IMR-90 (cell line): ENCODE measurements around the gene CCDC77. TPM values are rescaled to one million over a fixed set of nuclear protein-coding genes. Genes with fewer than 3 reads are reported as not detected.

ENCODE experiments used
- ATAC-seq: fragments of 200-7000 bp; cut with Tn5 transposase; 2 replicates; pipeline ENCODE4 v1.9.1; 2020; ENCODE audit warnings: low read depth, mild to moderate bottlenecking, moderate library complexity
- BruUV-seq: library from RNA; stranded (reverse); fragments of 400-500 nt; replicated peaks from 2 replicates; lab custom pipeline; 2021; lab: Mats Ljungman, UMichigan
- CTCF ChIA-PET: fragments of 300-600 bp; formaldehyde crosslinking; extraction: SDS; loops from one replicate; lab custom pipeline; 2021; ENCODE audit warnings: antibody characterized with exemption; lab: Yijun Ruan, JAX
- POLR2A ChIA-PET: fragments of 300-600 bp; sonication (Branson Sonifier 250); formaldehyde crosslinking; loops from one replicate; lab custom pipeline; 2022; ENCODE audit warnings: antibody characterized with exemption; ENCODE audit not compliant: unreplicated experiment; lab: Charles Lee
- DNase-seq: peaks from one replicate; pipeline ENCODE4 v3.0.0; 2013
- H2AFZ ChIP-seq: replicated peaks from 2 replicates; pipeline ENCODE3; 2013; ENCODE audit warnings: low read length, mild to moderate bottlenecking; ENCODE audit not compliant: poor library complexity
- H2AK5ac ChIP-seq: 2 replicates; pipeline ENCODE4 v1.6.1; 2013; ENCODE audit warnings: low read depth, low read length, inconsistent platforms
- H2AK9ac ChIP-seq: replicated peaks from 2 replicates; pipeline ENCODE3; 2013; ENCODE audit warnings: mild to moderate bottlenecking, low read depth, low read length, moderate library complexity; ENCODE audit not compliant: poor library complexity
- H2BK120ac ChIP-seq: 2 replicates; pipeline ENCODE4 v1.6.1; 2013; ENCODE audit warnings: low read depth, low read length, inconsistent platforms
- H2BK15ac ChIP-seq: 3 replicates; pipeline ENCODE4 v1.6.1; 2013; ENCODE audit warnings: low read depth, low read length, inconsistent platforms
- H2BK20ac ChIP-seq: 2 replicates; pipeline ENCODE4 v1.6.1; 2013; ENCODE audit warnings: low read depth, mild to moderate bottlenecking, inconsistent platforms, low read length, moderate library complexity
- H2BK5ac ChIP-seq: 2 replicates; pipeline ENCODE4 v1.6.1; 2013; ENCODE audit warnings: mild to moderate bottlenecking, low read depth, low read length, inconsistent platforms; ENCODE audit not compliant: poor library complexity, severe bottlenecking
- H3K14ac ChIP-seq: replicated peaks from 2 replicates; pipeline ENCODE4 v1.6.1; 2013; ENCODE audit warnings: low read depth, low read length, inconsistent platforms
- H3K18ac ChIP-seq: 2 replicates; pipeline ENCODE4 v1.6.1; 2013; ENCODE audit warnings: low read depth, low read length, control low read depth
- H3K23ac ChIP-seq: 2 replicates; pipeline ENCODE4 v1.6.1; 2013; ENCODE audit warnings: low read depth, low read length, inconsistent platforms
- H3K27ac ChIP-seq: 2 replicates; pipeline ENCODE4 v1.5.1; 2013; ENCODE audit warnings: mild to moderate bottlenecking, control low read depth, low read length; ENCODE audit not compliant: insufficient read depth
- H3K27me3 ChIP-seq: 2 replicates; pipeline ENCODE4 v1.6.1; 2013; ENCODE audit warnings: low read length; ENCODE audit not compliant: control insufficient read depth, insufficient read depth
- H3K36me3 ChIP-seq: 2 replicates; pipeline ENCODE4 v1.6.1; 2013; ENCODE audit warnings: low read length, mixed read lengths; ENCODE audit not compliant: control insufficient read depth, insufficient read depth
- H3K4ac ChIP-seq: 2 replicates; pipeline ENCODE4 v1.6.1; 2013; ENCODE audit warnings: low read depth, low read length, inconsistent platforms
- H3K4me1 ChIP-seq: 2 replicates; pipeline ENCODE4 v1.6.1; 2013; ENCODE audit warnings: low read length, mixed read lengths; ENCODE audit not compliant: control insufficient read depth, insufficient read depth
- H3K4me2 ChIP-seq: 2 replicates; pipeline ENCODE4 v1.6.1; 2013; ENCODE audit warnings: low read depth, mild to moderate bottlenecking, control low read depth, low read length, moderate library complexity
- H3K4me3 ChIP-seq: 2 replicates; pipeline ENCODE4 v1.5.1; 2013; ENCODE audit warnings: low read depth, mild to moderate bottlenecking, control low read depth, low read length, moderate library complexity; ENCODE audit not compliant: insufficient read depth
- H3K56ac ChIP-seq: 2 replicates; pipeline ENCODE4 v1.6.1; 2013; ENCODE audit warnings: low read length, inconsistent platforms; ENCODE audit not compliant: insufficient read depth; ENCODE audit errors: extremely low read depth
- H3K79me1 ChIP-seq, 2 experiments: 2 replicates each; pipeline ENCODE4 v1.6.1; 2013; ENCODE audit warnings: low read length in 2 of 2, inconsistent platforms in 1 of 2, low read depth in 1 of 2
- H3K9ac ChIP-seq: 2 replicates; pipeline ENCODE4 v1.6.1; 2013; ENCODE audit warnings: low read depth, low read length, control low read depth
- H3K9me1 ChIP-seq: 2 replicates; pipeline ENCODE4 v1.6.1; 2013; ENCODE audit warnings: low read length, inconsistent platforms; ENCODE audit not compliant: insufficient read depth
- H3K9me3 ChIP-seq: 2 replicates; pipeline ENCODE4 v1.6.1; 2013; ENCODE audit warnings: low read length; ENCODE audit not compliant: control insufficient read depth, insufficient read depth
- H4K20me1 ChIP-seq: 2 replicates; pipeline ENCODE4 v1.6.1; 2013; ENCODE audit warnings: low read length, inconsistent platforms; ENCODE audit not compliant: insufficient read depth
- H4K5ac ChIP-seq: 2 replicates; pipeline ENCODE4 v1.6.1; 2013; ENCODE audit warnings: mild to moderate bottlenecking, low read depth, low read length, control low read depth
- H4K8ac ChIP-seq, 2 experiments: 2 replicates each; pipeline ENCODE4 v1.6.1; 2013; ENCODE audit warnings: low read depth in 2 of 2, low read length in 2 of 2, control low read depth in 1 of 2, inconsistent platforms in 1 of 2
- H4K91ac ChIP-seq: 2 replicates; pipeline ENCODE4 v1.6.1; 2013; ENCODE audit warnings: low read depth, low read length, inconsistent platforms; ENCODE audit not compliant: insufficient read depth
- FOS ChIP-seq: fragments of 150-350 bp; IDR thresholded peaks from 2 replicates; pipeline ENCODE4 v1.6.1; 2016; ENCODE audit warnings: low read depth, low read length
- POLR2A ChIP-seq: IDR thresholded peaks from 2 replicates; pipeline ENCODE4 v1.6.1; 2012; ENCODE audit warnings: mild to moderate bottlenecking, low read depth, low read length
- RCOR1 ChIP-seq: IDR thresholded peaks from 2 replicates; pipeline ENCODE4 v1.6.1; 2012; ENCODE audit warnings: mild to moderate bottlenecking, low read length, improper control_type of control experiment; ENCODE audit not compliant: insufficient replicate concordance
- SMC3 ChIP-seq: fragments of 150-350 bp; IDR thresholded peaks from 2 replicates; pipeline ENCODE4 v1.6.1; 2016; ENCODE audit warnings: low read depth, mild to moderate bottlenecking, antibody characterized with exemption, low read length, moderate library complexity
- USF2 ChIP-seq: fragments of 150-350 bp; IDR thresholded peaks from 2 replicates; pipeline ENCODE4 v1.6.1; 2017; ENCODE audit warnings: mild to moderate bottlenecking, antibody characterized with exemption, low read length, low read depth
- WGBS, 2 experiments: methylation state at CpG; one replicate each; pipeline versions ENCODE4 v1.1.5 to v1.1.7; 2013; ENCODE audit warnings: missing lambda C conversion rate in 2 of 2; ENCODE audit not compliant: insufficient read length in 1 of 2; ENCODE audit errors: extremely low coverage in 2 of 2; 5-methylcytosine and 5-hydroxymethylcytosine counted together
- dilution Hi-C: fragments of 300-500 bp; cut with HindIII; formaldehyde crosslinking; loops from one replicate; pipeline ENCODE4 v1.14.3; 2018; ENCODE audit warnings: low sequenced_read_pairs; ENCODE audit not compliant: unreplicated experiment
- in situ Hi-C: fragments of 300-500 bp; cut with MboI; formaldehyde crosslinking; loops from 3 replicates; pipeline ENCODE4 v1.14.3; 2019; ENCODE audit warnings: low sequenced_read_pairs, inconsistent platforms, mixed read lengths
- intact Hi-C: fragments of 100-400 bp; cut with micrococcal nuclease; formaldehyde crosslinking; loops from 2 replicates; pipeline ENCODE4 v1.10.0; 2022
- polyA plus RNA-seq, 3 experiments: library from polyadenylated mRNA; depleted of rRNA; stranded (reverse); fragments of >200 nt; gene quantifications; 2 replicates each; pipeline ENCODE4 v1.2.3, GENCODE V29; 2012; ENCODE audit warnings: low replicate concordance in 1 of 3
- total RNA-seq: library from RNA; depleted of rRNA; stranded (reverse); fragments of >200 nt; gene quantifications from 2 replicates; pipeline ENCODE4 v1.2.3, GENCODE V29; 2012

The CCDC77 gene
- total and polyA plus RNA-seq, 2 of the 4 experiments (the other 2 are of a cell fraction) = 6.6 to 7.2 TPM

DNA sequence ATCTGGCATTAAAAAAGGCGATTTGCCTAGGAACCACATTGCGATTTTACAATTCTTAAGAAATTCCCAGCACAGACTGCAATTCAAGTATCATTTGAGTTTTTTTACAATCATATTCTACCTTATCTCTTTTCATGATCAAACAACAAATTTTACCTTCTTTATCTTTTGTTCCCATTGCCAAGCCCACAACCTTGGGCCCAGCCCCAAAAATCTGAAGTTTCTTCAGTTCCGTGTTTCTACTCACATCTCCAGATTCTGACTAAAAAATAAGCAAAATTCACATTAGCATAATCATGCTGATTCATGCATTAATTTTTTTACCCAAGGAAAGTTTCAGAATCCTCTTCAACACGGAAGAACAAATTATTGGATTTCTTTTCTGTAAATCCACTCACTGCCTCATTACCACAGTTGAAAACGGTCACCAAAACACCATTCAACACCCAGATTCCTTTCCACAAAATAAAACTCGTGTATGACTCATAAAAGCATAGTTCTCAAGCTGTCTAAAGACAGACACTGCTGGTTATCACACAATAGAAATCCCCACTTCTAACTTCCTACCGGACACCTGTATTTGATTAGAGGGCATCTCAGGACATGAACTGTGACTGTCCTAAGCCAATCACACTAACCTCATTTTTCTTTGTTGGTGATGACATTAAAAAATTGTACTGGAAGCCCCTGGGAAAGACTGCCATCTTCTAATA is 45.0 kb upstream of the CCDC77 start:
- no peak overlapping the region for H2BK5ac ChIP-seq
- peaks cover 9% of the 10 kb centered on the region; the same call in 1 of the 2 replicates for H4K20me1 ChIP-seq
- no peak overlapping the region for H4K8ac ChIP-seq
- no peak overlapping the region for H2BK20ac ChIP-seq
- no peak overlapping the region for H4K91ac ChIP-seq
- no peak overlapping the region for H3K18ac ChIP-seq
- H2AFZ ChIP-seq = no peak overlapping the region
- H3K56ac ChIP-seq = no peak overlapping the region
- in situ Hi-C loops = no loop called here
- DNase-seq (peak; percentile 38), ATAC-seq (no peak)
- H3K27ac ChIP-seq = no peak overlapping the region
- peaks cover 4% of the 10 kb centered on the region; the same call in 1 of the 2 replicates for H3K9me1 ChIP-seq
- no peak overlapping the region for H3K9ac ChIP-seq
- H4K5ac ChIP-seq = no peak overlapping the region
- ChIA-PET POLR2A (no interaction called here), CTCF (no interaction called here)
- peaks cover 4% of the 10 kb centered on the region; the same call in 1 of the 2 replicates for H3K4me1 ChIP-seq
- peaks cover 4% of the 10 kb centered on the region; the same call in 1 of the 2 replicates for H3K9me3 ChIP-seq
- peaks cover 46% of the 10 kb centered on the region for H3K36me3 ChIP-seq
- dilution Hi-C loops = no loop called here
- 86% methylated on average over 4 of the region's 7 CpGs; no CpG with 5 or more reads in 1 of the 2 experiments for WGBS, 2 experiments
- H3K14ac ChIP-seq = no peak overlapping the region
- intact Hi-C loops = no loop called here
- no peaks in the 10 kb centered on the region for H3K27me3 ChIP-seq
- H3K79me1 ChIP-seq = peaks cover 12 to 37% of the 10 kb centered on the region in 2 experiments
- H2BK120ac ChIP-seq = no peak overlapping the region
- H2AK9ac ChIP-seq = no peak overlapping the region
- TF ChIP-seq FOS (no peak; the same call in 1 of the 2 replicates), USF2 (no peak), RCOR1 (no peak), SMC3 (no peak), POLR2A (no peak)
- H3K4ac ChIP-seq = no peak overlapping the region
- no TSS peak for BruUV-seq
- no peak overlapping the region for H2AK5ac ChIP-seq
- H3K4me2 ChIP-seq = no peak overlapping the region
- no peak overlapping the region for H2BK15ac ChIP-seq
- H3K23ac ChIP-seq = no peak overlapping the region
- H3K4me3 ChIP-seq = no peak overlapping the region
